HG03439 (cell line): ENCODE measurements around the gene VPS13D.

Source experiments
- ATAC-seq: cut with Tn5 transposase; IDR thresholded peaks from one replicate; pipeline ENCODE4 v1.9.1; 2021; ENCODE audit warnings: mild to moderate bottlenecking, moderate library complexity; ENCODE audit not compliant: unreplicated experiment

VPS13D gene

DNA sequence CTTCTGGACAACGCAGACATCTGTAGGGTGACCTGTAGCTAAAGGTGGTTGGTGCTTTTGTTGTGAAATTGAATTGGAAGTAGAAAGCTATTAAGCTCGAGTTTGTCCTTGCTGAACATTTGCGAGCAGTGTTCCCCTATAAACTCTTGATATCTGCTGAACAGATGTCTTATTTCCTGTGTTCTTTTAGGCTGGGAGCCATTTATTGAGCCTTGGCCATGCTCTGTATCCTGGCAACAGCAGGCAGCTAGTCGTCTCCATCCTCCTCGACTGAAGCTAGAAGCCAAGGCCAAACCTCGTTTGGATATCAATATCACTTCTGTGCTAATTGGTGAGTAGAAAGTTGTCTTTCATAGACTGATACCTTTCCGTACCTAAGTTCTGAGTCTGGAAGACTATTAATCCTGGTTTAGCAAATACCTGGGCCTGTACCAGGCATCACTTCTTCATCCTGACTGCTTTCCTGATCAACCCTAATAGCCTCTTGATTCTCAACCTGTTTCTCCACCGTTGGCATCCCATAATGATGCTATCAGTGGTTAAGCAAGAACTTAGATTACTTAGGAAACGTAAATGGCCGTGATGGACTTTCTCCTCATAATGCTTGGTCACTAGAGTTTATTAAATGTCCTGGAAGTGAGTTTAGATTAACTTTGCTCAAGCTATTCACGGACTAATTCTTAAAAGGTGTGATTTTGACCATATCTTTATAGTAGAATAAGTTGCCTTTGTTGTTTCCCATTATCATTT, 103.4 kb downstream of the VPS13D start:
- ATAC-seq, result no peak

DNA sequence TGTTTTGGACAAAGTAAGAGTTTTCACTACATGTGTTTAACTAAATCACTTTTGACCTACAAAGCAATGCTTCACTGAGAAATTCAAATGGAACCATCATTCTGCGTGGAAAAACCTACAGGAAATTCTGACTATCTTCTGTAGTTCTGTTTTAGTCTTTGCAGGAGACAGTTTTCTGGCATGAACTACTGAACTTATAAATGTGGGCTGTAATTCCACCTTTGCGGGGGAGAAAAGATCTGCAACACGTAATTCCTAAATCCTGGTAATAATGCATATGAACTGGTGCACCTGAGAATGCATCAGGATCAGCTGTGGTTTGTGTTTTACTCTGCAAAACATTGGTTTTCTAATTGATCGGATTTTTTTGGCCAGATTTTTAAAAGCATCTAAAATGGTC, 106.0 kb downstream of the VPS13D start:
- ATAC-seq, result no peak

DNA sequence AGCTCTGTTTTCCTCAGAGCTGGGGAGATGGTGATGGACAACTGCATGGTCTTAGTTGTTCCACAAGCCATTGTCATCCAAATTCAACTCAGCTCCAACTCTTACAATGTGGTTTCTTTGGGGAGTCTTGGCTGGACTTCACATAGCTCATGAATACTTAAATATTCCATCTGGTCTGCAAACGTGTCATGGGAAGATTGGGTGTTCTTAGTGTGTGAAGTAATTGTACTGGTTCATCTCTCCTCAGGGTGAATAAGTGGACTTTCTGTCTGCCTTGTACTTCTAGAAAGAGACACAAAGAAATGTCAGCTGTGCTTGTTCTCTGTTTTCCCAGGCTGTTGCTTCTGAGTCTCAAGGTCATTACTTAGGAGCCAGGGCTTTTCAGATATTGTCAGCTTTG, 106.6 kb downstream of the VPS13D start:
- ATAC-seq, result no peak

DNA sequence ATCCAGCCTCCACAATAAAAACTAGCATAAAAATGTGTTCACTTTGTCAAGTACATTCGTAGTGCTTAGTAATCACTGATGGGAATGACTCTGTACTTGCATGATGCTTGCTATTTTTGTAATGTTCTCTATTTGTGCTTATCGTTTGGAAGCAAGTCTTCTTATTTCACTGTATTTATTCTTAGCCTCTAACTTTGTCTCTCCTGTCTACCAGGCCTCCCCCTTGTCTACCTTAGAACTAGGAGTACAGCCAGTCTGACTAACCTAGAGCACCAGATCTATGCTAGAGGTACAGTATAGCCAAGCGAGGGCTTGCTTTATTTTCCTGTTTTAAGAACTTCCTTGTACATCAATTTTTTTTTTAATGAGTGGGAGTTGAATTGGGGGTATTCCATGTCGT, 108.2 kb downstream of the VPS13D start:
- no peak for ATAC-seq

GRCh38 chr1:12338823-12339222, 109.0 kb downstream of the VPS13D start:
- no peak for ATAC-seq

DNA sequence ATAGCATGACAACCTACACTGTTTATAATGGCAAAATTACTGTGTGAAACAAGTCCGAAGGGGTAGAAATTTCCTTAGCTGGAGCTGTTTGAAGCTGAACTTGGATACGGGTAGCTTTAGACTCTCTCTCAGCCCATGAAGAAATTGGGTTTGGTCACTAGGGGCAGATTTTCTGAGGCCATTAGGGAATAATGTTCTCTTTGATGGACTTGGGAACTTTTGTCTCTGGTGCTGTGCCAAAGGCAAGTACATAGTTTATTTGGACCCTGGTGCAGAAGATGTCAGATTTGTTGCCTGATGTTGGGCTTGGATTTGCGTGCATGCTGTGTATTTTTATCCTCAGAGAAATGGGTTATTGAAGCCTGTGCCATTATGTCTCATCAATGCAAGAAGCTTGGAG, 109.6 kb downstream of the VPS13D start:
- ATAC-seq, result no peak

DNA sequence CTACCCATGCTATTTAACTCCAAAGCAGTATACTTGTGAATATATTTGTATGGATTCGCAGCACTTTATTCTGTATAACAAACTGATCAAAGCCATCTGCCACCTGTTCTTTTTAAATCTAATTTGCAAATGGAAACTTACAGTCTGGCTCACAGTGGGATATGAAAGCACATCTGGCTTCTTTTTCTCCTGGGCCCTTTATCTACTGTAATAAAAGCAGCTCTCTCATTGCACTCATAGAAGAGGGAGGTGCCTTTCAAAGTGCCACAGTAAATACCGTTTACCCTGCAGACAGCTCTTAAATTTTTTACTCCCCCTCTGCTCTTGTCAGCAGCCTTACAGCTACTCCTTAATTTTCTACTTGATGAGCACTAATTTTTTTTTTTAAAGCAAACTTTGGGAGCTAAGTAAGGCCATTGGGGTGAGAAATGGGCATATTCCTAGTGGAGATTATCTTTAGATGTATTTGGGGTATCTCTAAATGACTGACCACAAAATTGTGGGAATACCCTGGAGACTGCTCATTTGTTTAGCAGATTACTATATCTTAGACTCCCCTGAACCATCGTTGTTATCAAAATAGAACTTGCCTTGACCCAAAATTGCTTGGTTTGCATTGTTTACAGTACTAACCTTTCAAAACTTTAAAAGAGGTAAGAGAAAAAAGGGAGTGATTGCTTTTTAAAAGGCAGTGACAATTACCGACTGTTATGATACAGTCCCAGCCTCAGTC, 110.1 kb downstream of the VPS13D start:
- ATAC-seq, result no peak

DNA sequence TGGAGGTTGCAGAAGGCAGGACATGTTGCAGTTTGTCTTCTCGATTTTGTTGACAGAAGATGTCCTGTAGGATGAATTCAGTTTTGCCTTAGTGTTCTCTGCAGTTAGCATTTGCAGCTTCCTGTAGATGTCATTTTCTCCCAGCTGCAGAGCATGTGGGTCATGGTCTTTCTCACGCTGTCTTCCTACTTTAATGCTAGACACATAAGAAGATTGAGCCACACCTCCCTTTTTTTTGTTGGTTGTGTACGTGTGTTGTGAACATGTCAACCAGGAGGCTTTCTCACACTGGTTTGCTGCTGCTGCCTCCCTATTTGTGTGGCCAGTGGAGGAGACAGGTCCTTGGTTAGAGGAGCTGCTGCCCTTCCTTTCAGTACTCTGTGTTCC, 110.7 kb downstream of the VPS13D start:
- ATAC-seq, result no peak

GRCh38 chr1:12341667-12342066, 111.8 kb downstream of the VPS13D start:
- ATAC-seq, result no peak

- no peak for ATAC-seq
Observed at GRCh38 chr1:12342401-12343003, 112.7 kb downstream of the VPS13D start.

- ATAC-seq, result no peak
Observed at GRCh38 chr1:12343823-12344487, 114.1 kb downstream of the VPS13D start.

- ATAC-seq, result no peak
Observed at GRCh38 chr1:12344596-12345349, 114.9 kb downstream of the VPS13D start.

GRCh38 chr1:12345350-12346217, 115.8 kb downstream of the VPS13D start:
- no peak for ATAC-seq

DNA sequence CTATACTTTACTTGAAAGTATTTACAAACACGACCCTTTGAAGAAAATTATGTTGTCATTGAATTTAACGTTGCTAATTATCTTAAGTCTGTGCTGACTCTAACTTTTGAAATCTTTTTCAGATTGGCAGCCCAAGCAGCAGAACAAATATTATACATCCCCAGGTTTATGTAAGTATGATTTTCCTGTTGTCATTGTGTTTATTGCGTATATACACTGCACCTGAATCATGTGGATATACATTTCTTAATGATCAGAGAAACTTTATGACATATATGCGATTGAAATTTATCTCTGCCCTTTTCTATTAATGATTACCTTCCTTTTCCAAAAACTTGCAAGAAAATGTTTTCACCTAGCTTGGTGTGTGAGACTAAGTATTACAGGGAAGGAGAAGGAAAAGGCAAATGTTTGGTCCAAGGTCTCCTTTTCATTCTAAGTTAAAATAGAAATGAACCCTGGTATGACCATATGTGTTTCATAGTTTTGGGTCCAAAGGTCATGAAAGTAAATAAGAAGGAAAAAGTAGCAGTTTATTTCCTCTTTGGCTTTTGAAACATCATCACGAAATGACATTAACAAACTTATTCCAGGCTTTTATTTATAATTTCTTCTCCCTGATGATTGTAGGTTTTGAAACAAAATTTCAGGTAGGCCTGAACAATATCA, 116.8 kb downstream of the VPS13D start:
- ATAC-seq, result no peak

DNA sequence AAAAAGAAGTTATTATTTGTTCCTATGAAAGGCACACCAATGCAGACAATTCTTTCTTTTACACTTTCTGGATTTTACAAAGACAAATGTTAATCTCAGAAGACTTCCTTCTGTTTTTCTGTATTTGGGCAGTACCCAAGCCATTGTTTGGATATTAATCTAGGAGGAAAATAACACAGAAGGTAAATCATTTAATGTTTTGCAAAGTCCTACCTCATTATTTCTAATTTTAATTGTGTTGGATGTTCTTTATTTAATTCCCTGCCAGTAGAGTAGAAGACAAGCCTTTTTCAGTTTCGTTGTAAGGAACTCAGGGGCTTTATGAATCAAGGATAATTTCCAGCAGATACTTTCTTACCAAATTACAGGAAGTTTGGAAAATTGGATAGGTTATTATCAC, 118.3 kb downstream of the VPS13D start:
- no peak for ATAC-seq

- no peak for ATAC-seq
Observed at GRCh38 chr1:12353981-12354380, 124.2 kb downstream of the VPS13D start.

- ATAC-seq, result no peak
Observed at GRCh38 chr1:12356004-12356890, 126.4 kb downstream of the VPS13D start.

DNA sequence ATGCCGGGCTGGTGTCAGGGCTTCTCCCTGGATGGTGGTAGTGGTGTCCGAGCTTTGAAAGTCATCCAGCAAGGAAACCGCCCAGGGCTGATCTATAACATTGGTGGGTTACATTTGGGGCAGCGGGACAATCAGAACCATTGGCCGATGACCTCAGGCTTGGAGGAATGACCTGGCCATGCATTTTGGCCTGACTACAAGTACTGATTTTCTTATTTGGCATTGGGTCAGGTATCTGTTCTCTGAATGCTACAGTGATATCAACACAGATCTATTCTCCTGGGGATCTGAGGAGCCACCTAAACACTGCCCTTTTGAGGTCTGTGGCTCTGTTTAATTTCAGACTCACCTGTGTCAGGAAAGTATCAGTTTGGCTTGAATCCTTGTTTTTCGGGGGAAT, 128.7 kb downstream of the VPS13D start:
- no peak for ATAC-seq
